ENCODE data around the gene CMSS1.

Gene CMSS1

GRCh38 chr3:100209948-100210771 is 392.5 kb downstream of the CMSS1 start:
- TF ChIP-seq, protein P1, sequence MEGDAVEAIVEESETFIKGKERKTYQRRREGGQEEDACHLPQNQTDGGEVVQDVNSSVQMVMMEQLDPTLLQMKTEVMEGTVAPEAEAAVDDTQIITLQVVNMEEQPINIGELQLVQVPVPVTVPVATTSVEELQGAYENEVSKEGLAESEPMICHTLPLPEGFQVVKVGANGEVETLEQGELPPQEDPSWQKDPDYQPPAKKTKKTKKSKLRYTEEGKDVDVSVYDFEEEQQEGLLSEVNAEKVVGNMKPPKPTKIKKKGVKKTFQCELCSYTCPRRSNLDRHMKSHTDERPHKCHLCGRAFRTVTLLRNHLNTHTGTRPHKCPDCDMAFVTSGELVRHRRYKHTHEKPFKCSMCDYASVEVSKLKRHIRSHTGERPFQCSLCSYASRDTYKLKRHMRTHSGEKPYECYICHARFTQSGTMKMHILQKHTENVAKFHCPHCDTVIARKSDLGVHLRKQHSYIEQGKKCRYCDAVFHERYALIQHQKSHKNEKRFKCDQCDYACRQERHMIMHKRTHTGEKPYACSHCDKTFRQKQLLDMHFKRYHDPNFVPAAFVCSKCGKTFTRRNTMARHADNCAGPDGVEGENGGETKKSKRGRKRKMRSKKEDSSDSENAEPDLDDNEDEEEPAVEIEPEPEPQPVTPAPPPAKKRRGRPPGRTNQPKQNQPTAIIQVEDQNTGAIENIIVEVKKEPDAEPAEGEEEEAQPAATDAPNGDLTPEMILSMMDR (IDR thresholded peaks at IDR 0.05; ENCODE audit: low read depth, low read length): no peak
- DNase-seq (ENCODE audit: low read depth in 2 of 2): peak; percentile 14 to 34
- no peak overlapping the region for H3K4me3 ChIP-seq (replicated peaks in 1 of 2; ENCODE audit: low read depth in 2 of 2, low read length in 2 of 2)

- peak; percentile 84 to 92 for DNase-seq (ENCODE audit: low read depth in 2 of 2)
- no peak overlapping the region for H3K4me3 ChIP-seq (replicated peaks in 1 of 2; ENCODE audit: low read depth in 2 of 2, low read length in 2 of 2)
- TF ChIP-seq, protein P1 (IDR thresholded peaks at IDR 0.05; ENCODE audit: low read depth, low read length): no peak
These were observed 393.1 kb downstream of the CMSS1 start for GRCh38 chr3:100210772-100211135.

- H3K4me3 ChIP-seq (replicated peaks in 1 of 2; ENCODE audit: low read depth in 2 of 2, low read length in 2 of 2): no peak overlapping the region
- peak; percentile 6 to 55 for DNase-seq (ENCODE audit: low read depth in 2 of 2)
- TF ChIP-seq, protein P1 (IDR thresholded peaks at IDR 0.05; ENCODE audit: low read depth, low read length): no peak
These were observed 396.4 kb downstream of the CMSS1 start for GRCh38 chr3:100213891-100214573.

DNA sequence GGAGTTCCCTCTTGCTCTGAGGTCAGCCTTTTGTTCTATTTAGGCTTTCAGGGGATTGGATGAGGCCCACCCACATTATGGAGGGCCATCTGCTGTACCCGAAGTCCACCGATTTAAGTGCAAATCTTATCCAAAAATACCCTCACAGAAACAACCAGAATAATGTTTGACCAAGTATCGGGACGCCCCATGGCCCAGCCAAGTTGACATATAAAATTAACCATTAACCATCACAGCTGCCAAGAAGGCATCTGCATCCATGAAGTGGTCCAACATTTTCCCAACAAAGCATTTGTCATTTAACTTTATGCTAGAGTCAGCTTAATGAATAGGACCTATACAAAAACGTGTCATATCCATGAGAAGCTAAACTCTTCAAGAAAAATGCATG is 396.9 kb downstream of the CMSS1 start:
- no peak overlapping the region for H3K4me3 ChIP-seq (replicated peaks in 1 of 2; ENCODE audit: low read depth in 2 of 2, low read length in 2 of 2)
- no peak for DNase-seq (ENCODE audit: low read depth in 2 of 2)
- TF ChIP-seq, protein P1 (IDR thresholded peaks at IDR 0.05; ENCODE audit: low read depth, low read length): no peak

DNA sequence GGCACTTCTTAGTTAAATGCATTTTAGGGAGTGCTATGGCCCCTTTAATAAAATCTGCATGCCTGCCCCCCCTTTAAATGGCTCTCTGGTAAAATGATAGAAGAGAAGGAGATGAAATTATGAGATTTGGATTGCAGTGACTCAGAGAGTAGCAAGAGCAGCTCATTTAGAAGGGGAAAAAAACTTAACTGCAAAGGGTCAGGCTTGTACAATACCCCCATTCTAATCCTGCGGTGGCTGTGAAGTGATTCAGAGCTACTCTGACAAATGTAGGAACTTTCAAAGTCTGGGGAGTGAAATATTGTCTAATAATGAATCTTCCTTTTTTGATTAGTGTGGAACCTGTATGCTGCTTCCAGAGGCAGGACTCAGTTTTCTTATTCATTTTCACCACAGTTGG is 399.1 kb downstream of the CMSS1 start:
- peak in 1 of 2 donors; percentile 10 for DNase-seq (ENCODE audit: low read depth in 2 of 2)
- TF ChIP-seq, protein P1 (IDR thresholded peaks at IDR 0.05; ENCODE audit: low read depth, low read length): no peak
- H3K4me3 ChIP-seq (replicated peaks in 1 of 2; ENCODE audit: low read depth in 2 of 2, low read length in 2 of 2): no peak overlapping the region

DNA sequence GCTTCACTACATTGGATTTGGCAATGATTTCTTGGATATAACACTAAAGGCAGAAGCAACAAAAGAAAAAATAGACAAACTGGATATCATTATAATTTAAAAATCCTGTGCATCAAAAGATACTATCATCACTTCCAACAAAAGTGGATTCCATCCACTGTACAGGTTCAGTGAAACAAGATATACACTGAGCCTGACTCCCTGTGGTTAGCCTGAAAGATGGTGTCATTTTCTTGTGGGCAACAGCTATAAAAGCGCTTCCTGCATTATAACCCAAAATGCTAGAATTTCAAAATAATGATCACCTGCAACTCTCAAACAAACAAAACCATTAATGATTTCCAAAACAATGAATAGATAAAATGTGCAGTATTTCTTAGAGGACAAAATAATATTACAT is 403.5 kb downstream of the CMSS1 start:
- TF ChIP-seq, protein P1 (IDR thresholded peaks at IDR 0.05; ENCODE audit: low read depth, low read length): no peak
- no peak for DNase-seq (ENCODE audit: low read depth in 2 of 2)
- H3K4me3 ChIP-seq (replicated peaks in 1 of 2; ENCODE audit: low read depth in 2 of 2, low read length in 2 of 2): no peak overlapping the region
